Stimulated activated naive B cell treated with anti-CD40 and anti-IgM and Interleukin-4, amounts not matched to agents 10 μg/mL and 1 μg/mL and 100 μg/mL, for 72 hours (primary cell): Measurements from ENCODE around the gene GID8.

ENCODE experiments used
- ATAC-seq, 2 donors: fragments of 150-1000 bp; cut with Tn5 transposase; replicated peaks; 2 replicates each; pipeline ENCODE4 v1.10.0; 2021; ENCODE audit warnings: moderate library complexity in 1 of 2
- DNase-seq: peaks from one replicate; pipeline ENCODE4 v3.0.0; 2021
- H3K27ac Mint-ChIP-seq: one replicate; pipeline ENCODE4 v1.8.0; 2022; ENCODE audit warnings: mild to moderate bottlenecking, mixed read lengths
- H3K27me3 Mint-ChIP-seq, 2 donors: one replicate each; pipeline ENCODE4 v1.8.0; 2022; ENCODE audit warnings: mixed read lengths in 2 of 2
- H3K36me3 Mint-ChIP-seq, 2 donors: one replicate each; pipeline ENCODE4 v1.8.0; 2022; ENCODE audit warnings: mixed read lengths in 2 of 2, mild to moderate bottlenecking in 1 of 2
- H3K4me1 Mint-ChIP-seq, 2 donors: one replicate each; pipeline ENCODE4 v1.8.0; 2022; ENCODE audit warnings: mixed read lengths in 2 of 2, mild to moderate bottlenecking in 1 of 2
- H3K4me3 Mint-ChIP-seq, 2 donors: one replicate each; pipeline ENCODE4 v1.8.0; 2022; ENCODE audit warnings: mild to moderate bottlenecking in 2 of 2, mixed read lengths in 2 of 2, moderate library complexity in 1 of 2
- H3K9me3 Mint-ChIP-seq, 2 donors: one replicate each; pipeline ENCODE4 v1.8.0; 2022; ENCODE audit warnings: mixed read lengths in 2 of 2, mild to moderate bottlenecking in 1 of 2

The GID8 gene

DNA sequence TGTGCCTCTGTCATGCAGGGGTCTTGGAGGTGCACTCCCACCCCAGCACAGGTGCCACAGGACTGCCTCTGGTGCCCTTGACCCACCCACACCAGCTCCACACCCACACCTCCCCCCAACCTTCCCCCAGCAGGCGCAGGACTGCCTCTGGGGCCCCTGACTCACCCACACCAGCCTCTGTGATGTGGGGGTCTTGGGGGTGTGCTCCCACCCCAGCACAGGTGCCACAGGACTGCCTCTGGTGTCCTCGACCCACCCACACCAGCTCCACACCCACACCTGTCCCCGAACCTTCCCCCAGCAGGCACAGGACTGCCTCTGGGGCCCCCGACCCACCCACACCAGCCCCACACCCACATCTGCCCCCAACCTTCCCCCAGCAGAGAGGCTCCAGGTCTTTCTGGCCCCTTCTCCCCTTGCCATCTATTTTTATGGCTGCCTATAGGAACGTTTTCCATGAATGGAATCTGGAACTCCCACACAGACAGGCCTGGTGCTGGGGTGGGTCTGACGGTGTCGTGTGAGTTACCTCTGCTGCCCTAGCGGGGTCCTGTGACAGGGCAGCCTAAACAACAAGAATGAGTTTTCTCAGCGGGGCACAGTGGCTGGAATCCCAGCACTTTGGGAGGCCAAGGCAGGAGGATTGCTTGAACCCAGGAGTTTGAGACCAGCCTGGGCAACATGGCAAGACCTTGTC lies 38.0 kb downstream of the GID8 start:
- Mint-ChIP-seq H3K4me1 (peaks cover 36 to 73% of the 10 kb centered on the region in 2 donors), H3K4me3 (no peak overlapping the region), H3K36me3 (no peaks in the 10 kb centered on the region), H3K27me3 (peaks cover 38 to 68% of the 10 kb centered on the region in 2 donors), H3K9me3 (no peaks in the 10 kb centered on the region), H3K27ac (no peak overlapping the region)
- ATAC-seq (no peak), DNase-seq (no peak)

DNA sequence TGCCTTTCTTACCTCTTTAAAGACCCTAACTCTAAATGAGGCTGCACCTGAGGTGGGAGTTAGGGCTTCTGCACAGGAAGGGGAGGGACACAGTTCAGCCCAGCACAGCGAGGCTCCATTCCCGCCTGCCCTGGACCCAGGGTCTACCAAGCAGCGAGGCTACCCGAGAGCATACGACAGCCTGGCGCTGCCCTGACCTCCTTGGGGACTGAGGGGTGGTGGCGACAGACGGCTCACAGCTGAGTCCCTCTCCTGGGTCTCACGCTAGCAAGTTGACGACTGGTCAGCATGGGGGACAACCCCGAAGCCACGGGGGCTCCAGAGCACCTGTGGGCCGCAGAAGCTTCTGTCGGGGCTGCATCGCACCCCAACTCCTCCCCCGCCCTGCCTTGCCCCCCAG lies 38.9 kb downstream of the GID8 start:
- ATAC-seq (no peak), DNase-seq (no peak)
- H3K36me3 Mint-ChIP-seq: no peaks in the 10 kb centered on the region
- peaks cover 35 to 75% of the 10 kb centered on the region in 2 donors for H3K4me1 Mint-ChIP-seq
- H3K27ac Mint-ChIP-seq: peak overlapping the region; percentile 20
- H3K27me3 Mint-ChIP-seq: peaks cover 39 to 68% of the 10 kb centered on the region in 2 donors
- no peak overlapping the region for H3K4me3 Mint-ChIP-seq
- no peaks in the 10 kb centered on the region for H3K9me3 Mint-ChIP-seq

DNA sequence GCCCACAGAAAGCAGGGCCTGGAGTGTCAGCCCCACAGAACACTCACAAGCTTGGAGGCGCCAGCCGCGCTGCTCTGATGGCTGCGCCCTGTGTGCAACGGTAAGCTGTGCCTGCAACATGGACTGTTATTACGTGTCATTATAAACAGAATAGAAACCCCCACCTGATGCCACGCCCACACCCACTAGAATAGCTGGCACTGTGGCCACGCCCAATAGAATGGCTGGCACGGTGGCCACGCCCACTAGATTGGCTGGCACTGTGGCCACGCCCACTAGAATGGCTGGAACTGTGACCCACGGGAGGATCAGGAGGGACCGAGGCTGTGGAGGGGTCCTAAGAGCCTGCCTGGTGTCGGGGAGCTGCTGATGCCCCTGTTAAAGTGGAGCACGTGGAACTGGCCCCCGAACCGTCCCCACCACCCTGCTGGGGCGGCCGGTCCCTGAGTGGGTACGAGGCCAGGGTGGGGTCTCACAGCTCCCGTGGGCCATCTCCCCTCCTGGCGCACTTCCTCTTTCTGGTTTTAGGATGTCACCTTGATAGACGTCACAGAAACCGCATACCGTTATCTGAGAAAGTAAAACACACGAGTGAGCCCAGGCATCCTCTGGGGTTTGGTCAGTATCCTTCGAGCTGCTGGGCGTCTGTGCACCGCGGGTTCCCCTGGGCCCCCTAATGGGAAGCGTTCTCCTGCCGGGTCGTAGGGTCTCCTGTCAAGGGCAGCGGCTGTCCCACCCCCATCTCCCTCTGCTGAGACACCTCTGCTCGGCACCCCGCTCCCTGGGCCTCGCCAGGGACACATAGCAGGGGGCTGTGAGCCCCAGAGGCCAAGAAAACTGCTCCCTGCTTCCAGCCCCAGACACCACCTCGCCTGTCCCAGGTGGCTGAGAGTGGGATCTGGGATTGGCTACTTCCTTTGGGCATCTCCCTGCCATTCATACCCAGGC lies 39.9 kb downstream of the GID8 start:
- ATAC-seq: peak; percentile 83
- peak; percentile 84 for DNase-seq
- no peaks in the 10 kb centered on the region for H3K36me3 Mint-ChIP-seq
- H3K4me3 Mint-ChIP-seq: peak overlapping the region; percentile 71 to 78
- H3K9me3 Mint-ChIP-seq: no peaks in the 10 kb centered on the region
- peaks cover 42 to 69% of the 10 kb centered on the region in 2 donors for H3K27me3 Mint-ChIP-seq
- peak overlapping the region; percentile 97 for H3K27ac Mint-ChIP-seq
- H3K4me1 Mint-ChIP-seq: peaks cover 33 to 75% of the 10 kb centered on the region in 2 donors

DNA sequence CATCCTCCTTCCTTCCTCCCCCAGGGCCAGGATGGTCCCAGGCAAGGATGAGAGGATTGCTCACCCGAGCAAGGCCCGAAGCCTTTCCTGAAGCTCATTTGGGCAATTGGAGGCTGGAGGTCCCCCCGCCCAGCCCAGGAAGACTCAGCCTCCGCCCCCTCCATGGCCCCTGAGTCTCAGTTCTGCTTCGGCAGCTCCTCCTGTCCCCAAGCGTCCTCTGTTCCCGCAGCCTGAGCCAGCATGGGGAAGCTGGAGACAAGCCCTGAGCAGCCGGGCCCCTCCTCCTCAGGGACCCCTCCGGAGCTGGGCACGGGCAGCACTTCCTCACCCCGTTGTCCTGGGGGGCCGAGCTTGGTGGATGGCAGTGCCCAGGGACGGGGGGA lies 40.6 kb downstream of the GID8 start:
- no peaks in the 10 kb centered on the region for H3K9me3 Mint-ChIP-seq
- peak overlapping the region; percentile 97 for H3K27ac Mint-ChIP-seq
- H3K4me3 Mint-ChIP-seq: peak overlapping the region; percentile 71 to 78
- H3K4me1 Mint-ChIP-seq: peaks cover 33 to 69% of the 10 kb centered on the region in 2 donors
- DNase-seq (peak; percentile 41), ATAC-seq (peak; percentile 40 to 48)
- H3K36me3 Mint-ChIP-seq: no peaks in the 10 kb centered on the region
- peaks cover 45 to 69% of the 10 kb centered on the region in 2 donors for H3K27me3 Mint-ChIP-seq

- no peak overlapping the region for H3K27ac Mint-ChIP-seq
- no peaks in the 10 kb centered on the region for H3K36me3 Mint-ChIP-seq
- peaks cover 47 to 69% of the 10 kb centered on the region in 2 donors for H3K27me3 Mint-ChIP-seq
Measured at GRCh38 chr20:62979310-62979709, 41.4 kb downstream of the GID8 start.

DNA sequence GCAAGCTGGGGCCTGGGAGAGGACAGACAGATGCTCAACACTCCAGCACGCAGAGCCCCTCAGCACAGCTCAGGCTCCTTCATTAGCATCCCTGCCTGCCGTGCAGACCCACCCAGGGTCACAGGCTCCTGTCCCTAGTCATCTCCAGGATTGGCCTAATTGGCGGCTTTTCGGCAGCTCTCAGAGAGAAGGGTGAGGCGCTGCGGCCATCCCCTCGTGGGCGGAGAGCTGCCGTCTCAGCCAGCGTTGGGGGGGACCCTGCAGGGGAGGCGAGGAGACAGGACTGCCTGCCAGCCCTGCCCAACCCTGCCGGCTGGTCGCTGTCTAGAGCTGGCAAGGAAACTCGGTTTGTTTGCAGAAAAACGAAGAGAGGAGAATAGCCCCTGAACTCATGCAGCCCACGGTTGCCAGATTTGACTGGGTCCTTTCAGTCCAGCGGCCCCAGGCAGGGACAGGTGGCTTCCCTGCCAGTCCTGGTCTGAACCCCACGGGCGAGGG lies 42.0 kb downstream of the GID8 start:
- no peak for ATAC-seq
- H3K4me3 Mint-ChIP-seq: no peak overlapping the region
- H3K9me3 Mint-ChIP-seq: no peaks in the 10 kb centered on the region
- peaks cover 52 to 69% of the 10 kb centered on the region in 2 donors for H3K27me3 Mint-ChIP-seq
- H3K4me1 Mint-ChIP-seq: peaks cover 31 to 56% of the 10 kb centered on the region in 2 donors
- H3K36me3 Mint-ChIP-seq: no peaks in the 10 kb centered on the region
- no peak overlapping the region for H3K27ac Mint-ChIP-seq
- DNase-seq: no peak

More at GRCh38 chr20:62979310-62979709, 41.4 kb downstream of the GID8 start:
- DNase-seq (no peak), ATAC-seq (no peak)
- H3K4me1 Mint-ChIP-seq: peaks cover 31 to 61% of the 10 kb centered on the region in 2 donors
- H3K9me3 Mint-ChIP-seq: no peaks in the 10 kb centered on the region
- no peak overlapping the region for H3K4me3 Mint-ChIP-seq

DNA sequence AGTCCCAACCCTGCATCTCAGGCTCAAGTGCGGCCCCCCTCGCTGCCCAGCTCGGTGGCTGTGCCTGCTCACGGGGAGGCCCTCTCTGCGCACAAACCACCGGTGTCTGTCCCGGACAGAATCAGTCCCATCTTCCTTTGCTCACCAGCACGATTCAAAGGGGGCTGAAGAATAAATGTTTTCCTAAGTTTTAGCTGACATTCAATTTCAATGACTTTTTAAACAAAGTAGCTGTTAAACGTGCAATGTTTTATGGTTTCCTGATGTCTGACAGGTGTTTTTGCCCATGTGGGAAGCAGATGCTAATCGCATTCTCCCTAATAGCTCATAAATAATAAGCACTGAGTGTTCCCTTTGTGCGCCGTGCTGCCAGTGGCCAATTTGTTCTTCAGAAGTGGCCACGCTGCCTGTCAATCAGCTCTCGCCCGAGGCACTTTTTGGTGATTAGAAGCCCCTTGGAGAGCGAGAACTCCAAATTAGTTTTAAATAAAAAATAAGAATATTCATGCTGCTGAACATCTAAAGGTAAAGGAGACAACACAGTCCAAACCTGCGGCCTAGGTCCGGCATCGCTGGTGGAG lies 42.5 kb downstream of the GID8 start:
- no peaks in the 10 kb centered on the region for H3K36me3 Mint-ChIP-seq
- H3K4me1 Mint-ChIP-seq: peaks cover 31 to 56% of the 10 kb centered on the region in 2 donors
- no peak overlapping the region for H3K4me3 Mint-ChIP-seq
- peaks cover 52 to 71% of the 10 kb centered on the region in 2 donors for H3K27me3 Mint-ChIP-seq
- ATAC-seq: no peak
- H3K9me3 Mint-ChIP-seq: no peaks in the 10 kb centered on the region
- DNase-seq: no peak
- no peak overlapping the region for H3K27ac Mint-ChIP-seq

DNA sequence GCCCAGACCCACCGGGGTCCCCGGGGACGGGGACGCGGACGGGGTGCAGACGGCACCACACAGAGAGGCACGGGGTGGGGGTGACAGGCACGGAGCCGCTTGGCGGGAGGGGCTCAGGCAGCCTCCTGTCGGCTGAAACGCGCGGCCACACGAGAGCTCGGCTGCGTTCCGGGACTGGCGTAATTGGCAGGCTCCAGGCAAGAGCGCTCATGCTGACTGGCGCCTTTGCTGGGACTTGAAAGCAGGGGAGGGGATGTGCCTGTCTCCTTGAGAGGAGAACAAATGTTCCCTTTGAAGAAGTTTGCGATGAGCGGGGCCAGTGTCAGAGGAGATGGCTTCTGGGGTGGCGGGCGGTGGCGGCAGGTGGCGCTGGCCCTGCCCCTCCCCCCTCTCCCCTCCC lies 43.0 kb downstream of the GID8 start:
- Mint-ChIP-seq H3K4me3 (no peak overlapping the region), H3K27ac (no peak overlapping the region), H3K27me3 (peaks cover 56 to 71% of the 10 kb centered on the region in 2 donors), H3K4me1 (peaks cover 32 to 58% of the 10 kb centered on the region in 2 donors), H3K9me3 (no peaks in the 10 kb centered on the region), H3K36me3 (no peaks in the 10 kb centered on the region)
- ATAC-seq: no peak
- no peak for DNase-seq

- Mint-ChIP-seq H3K4me1 (peaks cover 33 to 59% of the 10 kb centered on the region in 2 donors), H3K27ac (no peak overlapping the region), H3K9me3 (no peaks in the 10 kb centered on the region), H3K36me3 (no peaks in the 10 kb centered on the region), H3K4me3 (no peak overlapping the region), H3K27me3 (peaks cover 62 to 74% of the 10 kb centered on the region in 2 donors)
- DNase-seq (no peak), ATAC-seq (no peak)
Measured at GRCh38 chr20:62982124-62983075, 44.5 kb downstream of the GID8 start.

DNA sequence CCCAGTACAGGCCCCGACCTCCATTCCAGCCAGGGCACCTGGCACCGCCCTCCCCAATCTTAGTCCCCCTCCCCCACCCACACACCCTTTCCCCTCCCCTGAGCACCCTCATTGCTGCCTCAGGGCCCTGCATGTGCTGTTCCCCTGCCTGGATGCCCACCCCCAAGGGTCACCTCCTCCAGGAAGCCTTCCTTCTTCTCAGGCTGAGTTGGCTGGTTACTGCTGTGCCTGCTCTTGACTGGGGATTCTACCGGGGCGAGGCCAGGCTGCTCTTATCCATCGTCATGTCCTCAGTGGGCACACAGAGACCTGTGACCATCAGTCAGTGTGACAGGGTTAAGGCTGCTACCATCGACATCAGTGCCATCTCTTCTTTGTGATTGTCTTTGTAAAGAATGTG lies 45.3 kb downstream of the GID8 start:
- DNase-seq (no peak), ATAC-seq (no peak)
- H3K36me3 Mint-ChIP-seq: no peaks in the 10 kb centered on the region
- peaks cover 65 to 83% of the 10 kb centered on the region in 2 donors for H3K27me3 Mint-ChIP-seq
- peaks cover 27 to 50% of the 10 kb centered on the region in 2 donors for H3K4me1 Mint-ChIP-seq
- no peak overlapping the region for H3K27ac Mint-ChIP-seq
- no peaks in the 10 kb centered on the region for H3K9me3 Mint-ChIP-seq
- H3K4me3 Mint-ChIP-seq: no peak overlapping the region

DNA sequence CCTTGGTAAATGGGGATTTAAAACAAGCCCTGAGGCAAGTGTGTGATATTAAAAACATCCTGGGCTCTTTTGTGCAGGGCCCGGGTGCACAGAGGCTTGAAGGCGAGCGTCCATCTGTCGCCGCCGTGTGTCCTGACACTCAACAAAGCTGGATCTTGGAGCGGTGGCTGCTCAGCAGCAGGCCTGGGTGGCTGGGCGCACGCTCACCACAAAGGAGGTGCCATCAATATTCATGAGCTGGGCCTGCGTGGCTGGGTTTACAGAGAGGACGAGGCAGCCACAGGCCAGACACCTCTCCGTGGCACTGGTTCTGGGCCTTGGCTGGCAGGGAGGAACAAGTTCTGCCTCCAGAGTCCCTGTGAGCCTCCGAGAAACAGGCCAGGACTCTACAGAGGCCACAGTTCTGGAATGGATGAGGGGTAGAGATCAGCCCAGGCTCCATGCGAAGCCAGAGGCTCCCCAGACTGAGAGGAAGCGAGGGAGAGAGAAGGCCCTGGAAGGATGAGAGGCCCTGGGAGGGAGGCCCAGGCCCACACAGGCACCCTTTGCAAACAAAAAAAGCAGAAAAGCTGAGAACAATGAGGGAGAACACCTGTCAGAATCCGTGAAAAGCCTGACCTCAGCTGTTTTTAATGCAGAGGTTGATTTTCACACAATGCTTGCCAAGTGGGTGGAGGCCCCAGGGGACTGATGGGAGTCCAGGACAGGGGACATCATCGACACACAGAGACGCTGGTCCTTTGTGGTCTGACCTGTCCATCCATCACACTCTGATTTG lies 46.9 kb downstream of the GID8 start:
- Mint-ChIP-seq H3K4me1 (peaks cover 21 to 44% of the 10 kb centered on the region in 2 donors), H3K4me3 (no peak overlapping the region), H3K36me3 (no peaks in the 10 kb centered on the region), H3K27me3 (peaks cover 63 to 82% of the 10 kb centered on the region in 2 donors), H3K27ac (no peak overlapping the region), H3K9me3 (no peaks in the 10 kb centered on the region)
- ATAC-seq (no peak), DNase-seq (no peak)

- no peaks in the 10 kb centered on the region for H3K9me3 Mint-ChIP-seq
- H3K4me3 Mint-ChIP-seq: no peak overlapping the region
- H3K27ac Mint-ChIP-seq: no peak overlapping the region
- DNase-seq: no peak
- no peaks in the 10 kb centered on the region for H3K36me3 Mint-ChIP-seq
- peaks cover 18 to 39% of the 10 kb centered on the region in 2 donors for H3K4me1 Mint-ChIP-seq
- ATAC-seq: no peak
- H3K27me3 Mint-ChIP-seq: peaks cover 62 to 80% of the 10 kb centered on the region in 2 donors
Measured at GRCh38 chr20:62985444-62985778, 47.5 kb downstream of the GID8 start.

DNA sequence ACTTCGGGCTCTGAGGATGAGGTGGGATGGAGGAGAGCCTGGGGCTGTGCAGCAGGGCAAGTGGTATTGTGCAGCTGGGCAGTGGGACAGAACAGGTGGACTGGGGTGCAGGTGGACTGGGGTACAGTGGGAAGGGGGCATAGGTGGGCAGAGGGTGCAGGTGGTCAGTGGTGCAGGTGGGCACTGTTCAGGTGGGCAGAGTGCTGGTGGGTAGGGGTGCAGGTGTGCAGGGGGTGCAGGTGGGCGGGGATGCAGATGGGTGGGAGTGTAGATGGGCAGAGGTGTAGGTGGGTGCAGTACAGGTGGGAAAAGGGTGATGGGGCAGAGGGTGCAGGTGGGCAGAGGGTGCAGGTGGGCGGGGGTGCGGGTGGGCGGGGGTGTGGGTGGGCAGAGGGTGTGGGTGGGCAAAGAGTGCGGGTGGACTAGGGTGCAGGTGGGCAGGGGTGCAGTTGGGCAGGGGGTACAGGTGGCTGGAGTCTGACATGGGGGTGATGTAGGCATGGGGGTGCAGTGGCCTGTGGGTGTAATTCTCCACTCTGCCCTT lies 48.4 kb downstream of the GID8 start:
- Mint-ChIP-seq H3K36me3 (no peaks in the 10 kb centered on the region), H3K4me1 (peaks cover 15 to 31% of the 10 kb centered on the region in 2 donors), H3K4me3 (no peak overlapping the region), H3K27me3 (peaks cover 63 to 82% of the 10 kb centered on the region in 2 donors), H3K9me3 (no peaks in the 10 kb centered on the region), H3K27ac (peak overlapping the region; percentile 26)
- no peak for DNase-seq
- no peak for ATAC-seq
